Endothelial cell (in vitro differentiated cells): Measurements from ENCODE around the gene HIVEP3. TPM values are rescaled to one million over a fixed set of nuclear protein-coding genes. Genes with fewer than 3 reads are reported as not detected.

Experiments
- DNase-seq: peaks from one replicate; pipeline ENCODE4 v3.0.0; 2021; ENCODE audit warnings: low spot score
- H3K27ac Mint-ChIP-seq: one replicate; pipeline ENCODE4 v1.8.0; 2021; ENCODE audit warnings: mixed read lengths, inconsistent platforms; ENCODE audit not compliant: unreplicated experiment
- H3K27me3 Mint-ChIP-seq: one replicate; pipeline ENCODE4 v1.8.0; 2021; ENCODE audit warnings: mild to moderate bottlenecking, moderate library complexity, mixed read lengths, inconsistent platforms; ENCODE audit not compliant: unreplicated experiment
- H3K36me3 Mint-ChIP-seq: one replicate; pipeline ENCODE4 v1.8.0; 2021; ENCODE audit warnings: mild to moderate bottlenecking, low read depth, mixed read lengths, inconsistent platforms; ENCODE audit not compliant: unreplicated experiment
- H3K4me1 Mint-ChIP-seq: one replicate; pipeline ENCODE4 v1.8.0; 2021; ENCODE audit warnings: mild to moderate bottlenecking, mixed read lengths, inconsistent platforms; ENCODE audit not compliant: unreplicated experiment
- H3K4me3 Mint-ChIP-seq: one replicate; pipeline ENCODE4 v1.8.0; 2021; ENCODE audit warnings: mild to moderate bottlenecking, mixed read lengths, inconsistent platforms; ENCODE audit not compliant: unreplicated experiment
- H3K9me3 Mint-ChIP-seq: one replicate; pipeline ENCODE4 v1.8.0; 2021; ENCODE audit warnings: mixed read lengths, inconsistent platforms; ENCODE audit not compliant: unreplicated experiment
- total RNA-seq: library from RNA; stranded (reverse); fragmentation: NEBNext Ultra II Directional; extraction: Animal tissue kit (Norgen Biotek cat#: 25700); gene quantifications from one replicate; pipeline ENCODE4 v1.2.1, GENCODE V29; 2021; ENCODE audit not compliant: unreplicated experiment
- TF ChIP-seq, protein P1 (sequence below): fragments of 200-600 bp; sonication (generic); IDR thresholded peaks from one replicate; pipeline ENCODE4 v1.5.0; 2021; ENCODE audit warnings: antibody characterized with exemption; ENCODE audit not compliant: unreplicated experiment

Gene HIVEP3
- total RNA-seq, 1 donor from 2014 or later, result 8.9 TPM

DNA sequence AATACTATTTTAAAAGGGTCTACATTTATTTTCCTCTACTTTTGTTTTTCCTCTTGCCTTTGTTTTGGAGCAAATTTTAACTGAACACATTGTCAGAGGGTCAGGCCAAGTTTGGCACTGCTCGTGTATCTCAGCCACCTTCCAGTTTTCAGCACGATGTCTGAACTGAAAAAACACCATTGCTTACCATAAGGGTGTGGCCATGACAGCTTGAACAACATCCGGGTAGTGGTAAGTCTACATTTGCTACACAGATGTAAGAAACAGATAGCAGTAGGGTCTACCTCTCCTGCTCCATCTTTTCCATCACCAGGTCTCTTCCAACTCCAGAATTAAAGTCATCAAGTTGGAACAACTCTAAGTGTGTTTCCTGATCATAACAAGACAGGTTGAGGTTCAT lies 4.2 kb downstream of the HIVEP3 start:
- peaks cover 20% of the 10 kb centered on the region for H3K4me1 Mint-ChIP-seq
- no peaks in the 10 kb centered on the region for H3K9me3 Mint-ChIP-seq
- no peak for DNase-seq
- no peak overlapping the region for H3K4me3 Mint-ChIP-seq
- peaks cover 1% of the 10 kb centered on the region for H3K27me3 Mint-ChIP-seq
- TF ChIP-seq, protein P1, sequence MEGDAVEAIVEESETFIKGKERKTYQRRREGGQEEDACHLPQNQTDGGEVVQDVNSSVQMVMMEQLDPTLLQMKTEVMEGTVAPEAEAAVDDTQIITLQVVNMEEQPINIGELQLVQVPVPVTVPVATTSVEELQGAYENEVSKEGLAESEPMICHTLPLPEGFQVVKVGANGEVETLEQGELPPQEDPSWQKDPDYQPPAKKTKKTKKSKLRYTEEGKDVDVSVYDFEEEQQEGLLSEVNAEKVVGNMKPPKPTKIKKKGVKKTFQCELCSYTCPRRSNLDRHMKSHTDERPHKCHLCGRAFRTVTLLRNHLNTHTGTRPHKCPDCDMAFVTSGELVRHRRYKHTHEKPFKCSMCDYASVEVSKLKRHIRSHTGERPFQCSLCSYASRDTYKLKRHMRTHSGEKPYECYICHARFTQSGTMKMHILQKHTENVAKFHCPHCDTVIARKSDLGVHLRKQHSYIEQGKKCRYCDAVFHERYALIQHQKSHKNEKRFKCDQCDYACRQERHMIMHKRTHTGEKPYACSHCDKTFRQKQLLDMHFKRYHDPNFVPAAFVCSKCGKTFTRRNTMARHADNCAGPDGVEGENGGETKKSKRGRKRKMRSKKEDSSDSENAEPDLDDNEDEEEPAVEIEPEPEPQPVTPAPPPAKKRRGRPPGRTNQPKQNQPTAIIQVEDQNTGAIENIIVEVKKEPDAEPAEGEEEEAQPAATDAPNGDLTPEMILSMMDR, result no peak
- no peaks in the 10 kb centered on the region for H3K36me3 Mint-ChIP-seq
- no peak overlapping the region for H3K27ac Mint-ChIP-seq

DNA sequence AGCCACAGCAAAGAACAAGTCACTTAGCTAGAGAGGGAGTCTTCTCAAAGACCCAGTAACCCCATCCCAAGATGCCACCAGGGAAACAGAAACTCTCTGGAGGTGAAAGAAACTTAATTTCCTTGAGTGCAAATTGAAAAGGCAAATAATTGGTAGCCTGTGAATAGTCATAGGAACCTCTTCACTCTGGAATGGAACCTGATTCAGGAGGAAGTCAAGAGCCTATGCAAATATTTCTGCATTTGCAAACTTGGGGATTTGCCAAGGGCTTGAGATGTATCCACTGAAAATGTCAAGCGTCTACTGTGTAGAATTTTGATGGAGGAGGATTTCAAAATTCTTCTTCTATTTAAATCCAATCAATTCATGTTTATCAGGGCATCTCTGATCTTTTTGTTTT lies 5.7 kb downstream of the HIVEP3 start:
- Mint-ChIP-seq H3K27ac (no peak overlapping the region), H3K9me3 (no peaks in the 10 kb centered on the region), H3K36me3 (no peaks in the 10 kb centered on the region), H3K27me3 (peaks cover 1% of the 10 kb centered on the region), H3K4me1 (peaks cover 17% of the 10 kb centered on the region), H3K4me3 (no peak overlapping the region)
- DNase-seq, result no peak
- TF ChIP-seq, protein P1, result no peak

DNA sequence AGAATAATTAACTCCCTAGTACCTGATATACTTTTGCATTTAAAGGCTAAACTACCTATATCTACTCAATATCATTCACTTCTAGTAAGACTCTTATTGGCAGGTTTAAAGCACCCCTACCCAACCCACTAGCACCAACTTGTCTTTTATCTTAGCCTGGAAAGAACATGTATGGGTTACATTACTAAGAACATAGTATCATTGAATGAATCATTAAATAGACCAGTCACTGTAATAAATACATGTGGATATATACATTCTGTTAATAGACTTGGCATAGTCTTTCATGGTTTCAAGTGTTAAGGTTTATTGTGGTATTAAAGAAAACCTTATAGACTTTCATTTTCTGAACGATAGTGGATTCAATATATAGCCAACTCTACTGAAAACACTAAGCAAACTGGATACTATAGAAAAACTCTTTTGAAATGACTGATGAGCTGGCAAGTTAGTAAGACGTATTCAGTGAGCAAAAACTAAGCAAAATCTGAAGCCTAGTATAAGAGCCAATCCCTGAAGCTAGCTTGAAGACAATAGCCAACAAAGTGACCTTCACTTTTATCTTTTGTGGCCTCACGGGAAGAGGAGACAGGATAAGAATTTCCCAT lies 10.3 kb downstream of the HIVEP3 start:
- no peak overlapping the region for H3K27ac Mint-ChIP-seq
- DNase-seq, result no peak
- TF ChIP-seq, protein P1, result no peak
- H3K36me3 Mint-ChIP-seq, result no peaks in the 10 kb centered on the region
- peaks cover 1% of the 10 kb centered on the region for H3K27me3 Mint-ChIP-seq
- no peaks in the 10 kb centered on the region for H3K9me3 Mint-ChIP-seq
- H3K4me1 Mint-ChIP-seq, result peaks cover 3% of the 10 kb centered on the region
- no peak overlapping the region for H3K4me3 Mint-ChIP-seq

DNA sequence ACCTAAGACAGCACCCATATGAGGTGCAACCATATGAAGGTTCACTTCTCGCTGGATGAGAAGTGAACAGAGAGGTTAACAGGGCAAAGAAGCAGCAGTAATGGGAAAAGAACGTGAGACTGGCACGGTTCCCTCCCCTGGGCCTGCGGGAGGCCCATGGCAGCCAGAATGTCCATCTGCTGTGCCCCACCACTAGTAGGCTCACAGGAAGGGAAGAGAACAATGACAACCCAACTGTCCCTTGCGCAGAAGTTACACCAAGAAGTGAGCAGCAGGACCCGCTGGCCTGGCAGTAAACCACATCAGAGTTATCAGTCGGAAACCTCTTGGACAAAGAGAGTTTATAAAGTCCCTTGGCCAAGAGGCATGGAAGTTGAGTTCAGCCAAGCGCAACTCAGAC lies 11.3 kb downstream of the HIVEP3 start:
- Mint-ChIP-seq H3K4me3 (no peak overlapping the region), H3K27me3 (peaks cover 1% of the 10 kb centered on the region), H3K9me3 (no peaks in the 10 kb centered on the region), H3K36me3 (no peaks in the 10 kb centered on the region), H3K4me1 (peaks cover 6% of the 10 kb centered on the region), H3K27ac (no peak overlapping the region)
- TF ChIP-seq, protein P1, result no peak
- DNase-seq, result no peak

DNA sequence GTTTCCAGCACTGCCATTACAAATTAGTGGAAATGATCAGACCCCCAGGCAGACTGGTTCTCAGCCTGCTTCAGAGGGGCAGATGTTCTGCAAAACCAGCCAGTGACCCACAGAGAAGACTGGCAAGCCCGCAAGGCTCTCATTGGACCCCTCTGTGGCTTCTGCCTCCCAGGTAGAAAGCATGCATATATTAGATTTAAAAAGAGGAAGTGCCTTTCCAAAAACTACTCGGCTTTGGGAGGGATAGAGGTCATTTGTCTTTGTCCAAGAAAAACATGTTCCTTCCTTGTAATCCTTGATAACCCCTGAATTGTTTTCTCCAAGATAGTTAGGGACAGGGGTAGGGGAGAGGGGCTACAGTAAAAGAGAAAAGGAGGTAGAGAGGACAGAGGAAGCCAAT lies 11.8 kb downstream of the HIVEP3 start:
- H3K27me3 Mint-ChIP-seq, result peaks cover 1% of the 10 kb centered on the region
- H3K4me1 Mint-ChIP-seq, result peaks cover 11% of the 10 kb centered on the region
- TF ChIP-seq, protein P1, result no peak
- H3K36me3 Mint-ChIP-seq, result no peaks in the 10 kb centered on the region
- H3K27ac Mint-ChIP-seq, result no peak overlapping the region
- H3K9me3 Mint-ChIP-seq, result no peaks in the 10 kb centered on the region
- H3K4me3 Mint-ChIP-seq, result no peak overlapping the region
- no peak for DNase-seq
